ENCODE results near the gene ACSM6.

ACSM6 gene, protein sequence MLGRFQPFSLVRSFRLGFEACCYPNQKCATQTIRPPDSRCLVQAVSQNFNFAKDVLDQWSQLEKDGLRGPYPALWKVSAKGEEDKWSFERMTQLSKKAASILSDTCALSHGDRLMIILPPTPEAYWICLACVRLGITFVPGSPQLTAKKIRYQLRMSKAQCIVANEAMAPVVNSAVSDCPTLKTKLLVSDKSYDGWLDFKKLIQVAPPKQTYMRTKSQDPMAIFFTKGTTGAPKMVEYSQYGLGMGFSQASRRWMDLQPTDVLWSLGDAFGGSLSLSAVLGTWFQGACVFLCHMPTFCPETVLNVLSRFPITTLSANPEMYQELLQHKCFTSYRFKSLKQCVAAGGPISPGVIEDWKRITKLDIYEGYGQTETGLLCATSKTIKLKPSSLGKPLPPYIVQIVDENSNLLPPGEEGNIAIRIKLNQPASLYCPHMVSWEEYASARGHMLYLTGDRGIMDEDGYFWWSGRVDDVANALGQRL

DNA sequence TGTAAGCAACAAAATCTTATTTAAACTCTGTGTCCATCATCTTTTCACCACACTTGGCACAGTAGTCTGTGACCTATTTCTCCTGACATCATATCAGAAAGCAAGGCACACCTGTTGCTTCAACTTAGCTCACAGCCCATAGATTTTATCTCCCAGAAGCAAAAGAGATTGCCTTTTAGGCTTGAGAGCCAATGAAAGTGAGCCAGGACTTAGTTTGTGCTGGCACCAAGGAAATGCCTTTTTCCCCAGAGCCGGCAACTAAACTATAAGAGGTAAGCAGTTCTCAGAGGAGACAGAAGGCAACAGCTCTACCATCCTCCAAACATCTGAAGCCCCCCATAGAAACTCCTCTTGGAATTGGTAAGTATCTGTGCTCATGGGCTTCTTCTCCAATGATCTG is at the start of gene ACSM6:
Gene ACSM6, plus strand, starts transcription at position 295 of the 400 bp plus-strand sequence. CDS start 248 bp downstream, outside the sequence.
- Histone ChIP-seq H3K4me1 (ENCODE audit: control insufficient read depth, insufficient read depth, low read length) (peaks cover 5% of the 10 kb centered on the region), H3K27me3 (replicated peaks; ENCODE audit: control insufficient read depth, insufficient read depth, low read length) (no peaks in the 10 kb centered on the region), H3K4me3 (ENCODE audit: low read length) (no peak within 1 kb of the TSS), H3K36me3 (ENCODE audit: control insufficient read depth, insufficient read depth, low read length, severe bottlenecking) (no peaks in the 10 kb centered on the region), H3K9ac (ENCODE audit: low read length) (no peak within 1 kb of the TSS), H3K9me3 (ENCODE audit: control insufficient read depth, low read length) (no peaks in the 10 kb centered on the region)
- DNase-seq (ENCODE audit: low read depth), result no peak

DNA sequence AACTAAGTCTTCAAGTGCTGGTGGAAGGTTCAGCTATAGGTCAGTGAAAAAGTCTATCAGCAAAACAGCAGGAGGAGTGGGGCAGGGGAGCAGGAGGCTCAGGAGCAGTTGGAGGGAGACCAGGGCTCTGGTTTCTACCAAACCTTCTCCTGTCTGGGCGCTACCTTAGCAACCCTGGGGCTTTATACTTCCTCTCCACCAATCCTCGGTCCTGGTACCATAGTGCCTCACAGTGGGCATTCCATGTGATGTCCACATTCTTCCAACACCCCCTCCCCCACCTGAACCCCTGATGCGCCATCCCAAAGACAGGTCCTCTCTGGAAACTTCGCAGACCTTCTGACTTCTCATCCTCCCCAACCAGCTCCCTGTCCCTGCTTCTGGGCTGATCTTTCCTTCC is 25.3 kb upstream of the ACSM6 start:
- Histone ChIP-seq H3K9me3 (ENCODE audit: control insufficient read depth, low read length) (no peaks in the 10 kb centered on the region), H3K36me3 (ENCODE audit: control insufficient read depth, insufficient read depth, low read length, severe bottlenecking) (no peaks in the 10 kb centered on the region), H3K4me3 (ENCODE audit: low read length) (no peak overlapping the region), H3K4me1 (ENCODE audit: control insufficient read depth, insufficient read depth, low read length) (no peaks in the 10 kb centered on the region), H3K27me3 (replicated peaks; ENCODE audit: control insufficient read depth, insufficient read depth, low read length) (no peaks in the 10 kb centered on the region), H3K9ac (ENCODE audit: low read length) (no peak overlapping the region)
- DNase-seq (ENCODE audit: low read depth), result no peak

DNA sequence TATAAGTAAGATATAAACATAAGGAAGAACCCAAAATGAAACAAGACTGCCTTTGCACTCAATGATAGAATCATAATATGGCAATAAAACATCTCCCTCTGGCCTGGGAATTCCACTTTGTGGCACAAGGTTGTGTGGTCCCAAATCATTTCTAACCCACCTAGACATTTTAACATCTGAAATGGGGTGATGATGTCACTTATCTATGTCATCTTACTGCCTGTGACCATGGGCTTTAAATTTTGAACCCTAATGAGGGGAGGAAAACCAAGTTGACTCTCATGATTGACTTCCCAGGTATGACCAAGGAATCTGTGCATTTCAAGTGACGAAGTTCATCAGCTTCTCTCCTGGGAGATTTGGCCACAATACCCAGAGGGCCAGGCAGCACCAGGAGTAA is 24.5 kb upstream of the ACSM6 start:
- Histone ChIP-seq H3K4me1 (ENCODE audit: control insufficient read depth, insufficient read depth, low read length) (no peaks in the 10 kb centered on the region), H3K9me3 (ENCODE audit: control insufficient read depth, low read length) (no peaks in the 10 kb centered on the region), H3K4me3 (ENCODE audit: low read length) (no peak overlapping the region), H3K27me3 (replicated peaks; ENCODE audit: control insufficient read depth, insufficient read depth, low read length) (no peaks in the 10 kb centered on the region), H3K9ac (ENCODE audit: low read length) (no peak overlapping the region), H3K36me3 (ENCODE audit: control insufficient read depth, insufficient read depth, low read length, severe bottlenecking) (no peaks in the 10 kb centered on the region)
- no peak for DNase-seq (ENCODE audit: low read depth)

DNA sequence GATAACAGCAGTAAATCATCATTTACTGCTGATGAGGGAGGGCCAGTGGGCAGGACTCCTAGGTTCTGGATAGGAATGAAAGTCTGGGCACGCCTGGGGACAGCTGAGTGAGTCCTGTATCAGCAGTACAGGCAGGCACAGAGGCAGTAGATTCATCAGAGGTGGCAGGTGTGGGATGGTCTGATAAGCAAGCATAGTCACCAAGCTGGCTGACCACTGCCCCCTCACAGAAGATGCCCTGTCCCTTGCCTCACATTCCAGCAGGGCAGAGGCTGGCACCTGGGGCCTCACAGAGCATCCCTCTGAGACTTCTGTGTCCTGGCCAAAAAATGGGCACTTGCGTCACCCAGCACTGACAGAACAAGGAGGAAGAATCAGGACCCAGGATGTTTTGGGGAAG is 23.2 kb upstream of the ACSM6 start:
- H3K4me3 ChIP-seq (ENCODE audit: low read length), result no peak overlapping the region
- no peaks in the 10 kb centered on the region for H3K4me1 ChIP-seq (ENCODE audit: control insufficient read depth, insufficient read depth, low read length)
- no peaks in the 10 kb centered on the region for H3K27me3 ChIP-seq (replicated peaks; ENCODE audit: control insufficient read depth, insufficient read depth, low read length)
- no peaks in the 10 kb centered on the region for H3K36me3 ChIP-seq (ENCODE audit: control insufficient read depth, insufficient read depth, low read length, severe bottlenecking)
- no peak for DNase-seq (ENCODE audit: low read depth)
- H3K9ac ChIP-seq (ENCODE audit: low read length), result no peak overlapping the region
- H3K9me3 ChIP-seq (ENCODE audit: control insufficient read depth, low read length), result no peaks in the 10 kb centered on the region

DNA sequence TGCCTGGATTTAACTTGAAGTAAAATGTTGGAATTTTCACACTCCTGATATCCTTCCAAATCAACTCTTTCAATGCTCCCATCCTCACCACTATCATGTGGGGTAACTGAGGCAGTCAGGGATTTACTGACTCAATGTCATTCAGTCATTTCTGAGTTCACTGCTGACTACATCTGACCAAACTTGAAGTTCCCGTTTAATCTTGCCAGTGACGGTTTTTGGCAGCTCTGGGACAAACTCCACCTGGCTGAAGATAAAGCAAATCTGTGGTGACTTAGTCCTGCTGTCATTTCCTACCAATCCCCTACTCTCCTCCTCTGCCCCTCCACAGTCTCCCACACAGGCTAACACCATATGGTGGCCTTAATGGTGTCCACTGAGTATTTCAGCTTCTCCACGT is 22.7 kb upstream of the ACSM6 start:
- no peak overlapping the region for H3K9ac ChIP-seq (ENCODE audit: low read length)
- H3K9me3 ChIP-seq (ENCODE audit: control insufficient read depth, low read length), result no peaks in the 10 kb centered on the region
- no peaks in the 10 kb centered on the region for H3K27me3 ChIP-seq (replicated peaks; ENCODE audit: control insufficient read depth, insufficient read depth, low read length)
- H3K4me3 ChIP-seq (ENCODE audit: low read length), result no peak overlapping the region
- H3K4me1 ChIP-seq (ENCODE audit: control insufficient read depth, insufficient read depth, low read length), result no peaks in the 10 kb centered on the region
- H3K36me3 ChIP-seq (ENCODE audit: control insufficient read depth, insufficient read depth, low read length, severe bottlenecking), result no peaks in the 10 kb centered on the region
- no peak for DNase-seq (ENCODE audit: low read depth)

DNA sequence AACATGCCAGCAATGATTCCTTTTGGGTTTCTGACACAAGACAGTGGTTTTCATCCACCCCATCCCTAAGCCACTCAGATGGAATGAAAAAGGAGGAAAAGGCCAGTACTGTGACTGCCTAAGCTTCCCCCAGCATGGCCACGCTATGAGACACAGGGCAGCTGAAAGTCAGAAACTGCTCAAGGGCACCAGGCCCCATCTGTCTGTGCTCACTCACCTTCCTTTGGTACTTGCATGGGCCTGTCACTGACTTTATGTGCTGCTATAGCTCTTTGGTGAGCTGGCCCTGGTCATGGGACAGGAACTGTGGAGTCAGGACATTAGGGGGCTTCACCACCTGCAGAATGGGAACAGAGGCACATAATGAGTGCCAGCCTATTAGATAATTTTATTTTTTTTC is 21.2 kb upstream of the ACSM6 start:
- H3K27me3 ChIP-seq (replicated peaks; ENCODE audit: control insufficient read depth, insufficient read depth, low read length), result peaks cover 2% of the 10 kb centered on the region
- DNase-seq (ENCODE audit: low read depth), result no peak
- no peaks in the 10 kb centered on the region for H3K36me3 ChIP-seq (ENCODE audit: control insufficient read depth, insufficient read depth, low read length, severe bottlenecking)
- no peaks in the 10 kb centered on the region for H3K9me3 ChIP-seq (ENCODE audit: control insufficient read depth, low read length)
- H3K9ac ChIP-seq (ENCODE audit: low read length), result no peak overlapping the region
- no peak overlapping the region for H3K4me3 ChIP-seq (ENCODE audit: low read length)
- no peaks in the 10 kb centered on the region for H3K4me1 ChIP-seq (ENCODE audit: control insufficient read depth, insufficient read depth, low read length)

DNA sequence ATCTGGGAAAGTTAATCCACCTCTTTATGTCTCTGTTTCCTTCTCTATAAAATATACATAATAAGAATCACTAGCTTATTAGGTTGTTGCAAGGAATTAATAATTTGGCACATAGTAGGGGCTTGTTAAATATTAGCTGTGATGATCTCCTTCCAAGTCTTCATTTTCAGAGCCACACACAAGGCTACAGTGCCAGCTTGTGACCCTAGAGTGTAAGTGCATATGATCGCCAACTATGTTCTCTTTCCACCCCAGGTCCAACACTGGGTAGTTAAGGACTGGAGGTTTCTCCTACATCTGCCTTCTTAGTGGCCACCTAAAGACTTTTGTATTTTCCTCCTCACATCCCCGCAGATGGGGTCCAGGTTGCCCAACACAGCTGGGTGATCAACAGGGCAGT is 17.9 kb upstream of the ACSM6 start:
- Histone ChIP-seq H3K4me3 (ENCODE audit: low read length) (no peak overlapping the region), H3K27me3 (replicated peaks; ENCODE audit: control insufficient read depth, insufficient read depth, low read length) (peaks cover 3% of the 10 kb centered on the region), H3K9me3 (ENCODE audit: control insufficient read depth, low read length) (no peaks in the 10 kb centered on the region), H3K4me1 (ENCODE audit: control insufficient read depth, insufficient read depth, low read length) (no peaks in the 10 kb centered on the region), H3K36me3 (ENCODE audit: control insufficient read depth, insufficient read depth, low read length, severe bottlenecking) (no peaks in the 10 kb centered on the region), H3K9ac (ENCODE audit: low read length) (no peak overlapping the region)
- DNase-seq (ENCODE audit: low read depth), result no peak

DNA sequence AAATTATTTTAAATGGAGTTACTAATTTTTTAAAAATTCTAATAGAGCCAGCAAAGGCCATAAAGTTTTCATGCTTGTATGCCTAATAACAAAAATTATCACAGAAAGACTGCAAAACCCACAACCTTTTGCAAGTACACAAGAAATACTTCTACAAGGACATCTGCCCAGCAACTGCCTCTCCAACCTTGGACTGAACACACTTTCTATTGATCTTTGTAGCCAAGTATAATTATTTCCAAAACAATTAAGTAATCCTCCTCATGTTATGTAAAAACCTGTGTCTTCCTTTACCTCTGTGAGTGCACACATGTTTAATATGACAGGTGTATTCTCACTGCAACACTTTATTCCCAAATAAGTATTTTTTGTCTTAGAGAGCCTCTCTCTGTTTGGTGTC is 16.6 kb upstream of the ACSM6 start:
- no peaks in the 10 kb centered on the region for H3K4me1 ChIP-seq (ENCODE audit: control insufficient read depth, insufficient read depth, low read length)
- DNase-seq (ENCODE audit: low read depth), result no peak
- H3K4me3 ChIP-seq (ENCODE audit: low read length), result no peak overlapping the region
- H3K9ac ChIP-seq (ENCODE audit: low read length), result no peak overlapping the region
- H3K27me3 ChIP-seq (replicated peaks; ENCODE audit: control insufficient read depth, insufficient read depth, low read length), result peaks cover 3% of the 10 kb centered on the region
- no peaks in the 10 kb centered on the region for H3K9me3 ChIP-seq (ENCODE audit: control insufficient read depth, low read length)
- no peaks in the 10 kb centered on the region for H3K36me3 ChIP-seq (ENCODE audit: control insufficient read depth, insufficient read depth, low read length, severe bottlenecking)

DNA sequence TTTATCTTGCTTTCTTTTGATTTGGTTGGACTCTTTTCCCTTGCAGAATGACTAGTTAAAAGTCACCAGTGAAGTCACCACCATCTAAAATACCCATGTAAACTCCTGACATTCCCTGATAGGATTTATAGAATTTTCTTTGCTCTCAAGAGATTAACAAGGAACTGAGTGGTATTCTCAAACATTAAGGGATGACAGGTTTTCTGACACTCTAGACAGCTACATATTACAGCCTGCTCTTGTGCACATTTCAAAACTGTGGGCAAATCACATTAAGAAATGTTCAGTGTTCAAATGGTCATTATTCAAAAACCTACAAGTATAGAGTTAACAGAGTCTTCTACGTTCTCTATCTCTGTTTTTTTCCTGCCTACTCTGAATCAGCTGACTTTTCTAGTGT is 15.8 kb upstream of the ACSM6 start:
- no peak overlapping the region for H3K9ac ChIP-seq (ENCODE audit: low read length)
- H3K27me3 ChIP-seq (replicated peaks; ENCODE audit: control insufficient read depth, insufficient read depth, low read length), result peaks cover 3% of the 10 kb centered on the region
- H3K4me3 ChIP-seq (ENCODE audit: low read length), result no peak overlapping the region
- no peaks in the 10 kb centered on the region for H3K9me3 ChIP-seq (ENCODE audit: control insufficient read depth, low read length)
- DNase-seq (ENCODE audit: low read depth), result no peak
- H3K36me3 ChIP-seq (ENCODE audit: control insufficient read depth, insufficient read depth, low read length, severe bottlenecking), result no peaks in the 10 kb centered on the region
- peaks cover 5% of the 10 kb centered on the region for H3K4me1 ChIP-seq (ENCODE audit: control insufficient read depth, insufficient read depth, low read length)

DNA sequence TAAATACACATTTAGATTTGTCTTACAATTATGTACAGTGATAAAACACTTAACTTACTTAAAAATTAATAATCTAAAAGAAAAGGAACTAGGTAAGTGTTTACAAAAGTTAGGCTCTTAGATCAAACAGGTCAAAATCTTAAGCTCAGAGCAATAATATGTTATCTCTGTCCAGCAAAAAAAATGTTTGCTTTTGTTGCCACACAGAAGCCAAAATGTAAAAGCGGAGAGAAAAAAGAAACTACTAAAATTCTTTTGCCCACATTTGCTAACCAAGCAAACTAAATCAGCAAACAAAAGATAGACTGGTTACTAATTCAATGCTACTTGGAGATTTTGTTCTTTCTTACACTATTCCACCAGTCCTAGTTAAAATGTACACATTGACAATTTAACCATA is 15.2 kb upstream of the ACSM6 start:
- Histone ChIP-seq H3K9ac (ENCODE audit: low read length) (no peak overlapping the region), H3K36me3 (ENCODE audit: control insufficient read depth, insufficient read depth, low read length, severe bottlenecking) (no peaks in the 10 kb centered on the region), H3K27me3 (replicated peaks; ENCODE audit: control insufficient read depth, insufficient read depth, low read length) (peaks cover 3% of the 10 kb centered on the region), H3K4me1 (ENCODE audit: control insufficient read depth, insufficient read depth, low read length) (peaks cover 5% of the 10 kb centered on the region), H3K9me3 (ENCODE audit: control insufficient read depth, low read length) (no peaks in the 10 kb centered on the region), H3K4me3 (ENCODE audit: low read length) (no peak overlapping the region)
- DNase-seq (ENCODE audit: low read depth), result no peak

DNA sequence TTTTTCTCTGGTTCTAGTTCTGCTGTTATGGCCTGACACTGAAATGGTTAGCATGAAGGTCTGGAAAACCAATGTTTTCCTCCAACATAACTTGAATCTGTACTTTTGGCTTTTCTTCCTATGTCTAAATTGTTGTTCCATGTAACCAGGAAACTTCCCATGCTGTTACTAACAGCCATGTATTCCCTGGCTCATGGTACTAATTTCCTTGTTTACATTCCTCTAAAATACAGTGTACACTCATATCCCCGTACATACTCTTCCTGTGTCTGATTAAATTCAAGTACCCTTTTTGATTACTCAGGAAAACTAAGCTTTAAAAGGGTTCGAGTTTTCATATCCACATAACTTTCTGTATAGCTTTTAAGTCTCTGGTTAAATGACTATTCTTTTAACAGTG is 12.3 kb upstream of the ACSM6 start:
- H3K9ac ChIP-seq (ENCODE audit: low read length), result no peak overlapping the region
- H3K4me3 ChIP-seq (ENCODE audit: low read length), result no peak overlapping the region
- DNase-seq (ENCODE audit: low read depth), result no peak
- H3K9me3 ChIP-seq (ENCODE audit: control insufficient read depth, low read length), result no peaks in the 10 kb centered on the region
- H3K4me1 ChIP-seq (ENCODE audit: control insufficient read depth, insufficient read depth, low read length), result peaks cover 5% of the 10 kb centered on the region
- H3K27me3 ChIP-seq (replicated peaks; ENCODE audit: control insufficient read depth, insufficient read depth, low read length), result peaks cover 3% of the 10 kb centered on the region
- no peaks in the 10 kb centered on the region for H3K36me3 ChIP-seq (ENCODE audit: control insufficient read depth, insufficient read depth, low read length, severe bottlenecking)

Data from adipocyte (in vitro differentiated cells).